Suppressor macrophage treated with lipopolysaccharide for 4 hours (primary cell): Measurements from ENCODE around the gene WWTR1.

Experiments used
- DNase-seq: peaks from one replicate; pipeline ENCODE4 v3.0.0-alpha.2; 2020

The WWTR1 gene

GRCh38 chr3:149589332-149589731, 68.5 kb downstream of the WWTR1 start:
- peak; percentile 43 for DNase-seq

GRCh38 chr3:149588909-149589308, 68.9 kb downstream of the WWTR1 start:
- DNase-seq, result no peak

- DNase-seq, result no peak
Measured at GRCh38 chr3:149587383-149587782, 70.4 kb downstream of the WWTR1 start.

GRCh38 chr3:149586871-149587270, 71.0 kb downstream of the WWTR1 start:
- DNase-seq, result no peak

GRCh38 chr3:149585401-149585726, 72.5 kb downstream of the WWTR1 start:
- DNase-seq, result no peak

- no peak for DNase-seq
Measured at GRCh38 chr3:149583921-149584635, 73.7 kb downstream of the WWTR1 start.

- no peak for DNase-seq
Measured at GRCh38 chr3:149582395-149582794, 75.4 kb downstream of the WWTR1 start.

GRCh38 chr3:149581681-149582370, 76.0 kb downstream of the WWTR1 start:
- no peak for DNase-seq

GRCh38 chr3:149581248-149581647, 76.6 kb downstream of the WWTR1 start:
- no peak for DNase-seq

GRCh38 chr3:149579838-149580542, 77.8 kb downstream of the WWTR1 start:
- DNase-seq, result peak; percentile 34

- no peak for DNase-seq
Measured at GRCh38 chr3:149579161-149579560, 78.7 kb downstream of the WWTR1 start.

- DNase-seq, result no peak
Measured at GRCh38 chr3:149577801-149578200, 80.0 kb downstream of the WWTR1 start.

GRCh38 chr3:149575961-149576564, 81.8 kb downstream of the WWTR1 start:
- DNase-seq, result peak; percentile 69

- DNase-seq, result no peak
Measured at GRCh38 chr3:149575213-149575960, 82.4 kb downstream of the WWTR1 start.

- no peak for DNase-seq
Measured at GRCh38 chr3:149572796-149573414, 84.9 kb downstream of the WWTR1 start.

GRCh38 chr3:149571381-149571780, 86.4 kb downstream of the WWTR1 start:
- no peak for DNase-seq

- DNase-seq, result no peak
Measured at GRCh38 chr3:149570016-149570415, 87.8 kb downstream of the WWTR1 start.

- no peak for DNase-seq
Measured at GRCh38 chr3:149567381-149567780, 90.4 kb downstream of the WWTR1 start.

- no peak for DNase-seq
Measured at GRCh38 chr3:149566292-149566975, 91.4 kb downstream of the WWTR1 start.

GRCh38 chr3:149564079-149564478, 93.7 kb downstream of the WWTR1 start:
- DNase-seq, result no peak

- DNase-seq, result no peak
Measured at GRCh38 chr3:149563114-149563513, 94.7 kb downstream of the WWTR1 start.

- DNase-seq, result no peak
Measured at GRCh38 chr3:149560617-149561016, 97.2 kb downstream of the WWTR1 start.
